HG03175 (cell line): Measurements from ENCODE around the gene METTL26.

Source experiments
- ATAC-seq: cut with Tn5 transposase; IDR thresholded peaks from one replicate; pipeline ENCODE4 v1.9.1; 2021; ENCODE audit warnings: mild to moderate bottlenecking, moderate library complexity; ENCODE audit not compliant: unreplicated experiment

The METTL26 gene

DNA sequence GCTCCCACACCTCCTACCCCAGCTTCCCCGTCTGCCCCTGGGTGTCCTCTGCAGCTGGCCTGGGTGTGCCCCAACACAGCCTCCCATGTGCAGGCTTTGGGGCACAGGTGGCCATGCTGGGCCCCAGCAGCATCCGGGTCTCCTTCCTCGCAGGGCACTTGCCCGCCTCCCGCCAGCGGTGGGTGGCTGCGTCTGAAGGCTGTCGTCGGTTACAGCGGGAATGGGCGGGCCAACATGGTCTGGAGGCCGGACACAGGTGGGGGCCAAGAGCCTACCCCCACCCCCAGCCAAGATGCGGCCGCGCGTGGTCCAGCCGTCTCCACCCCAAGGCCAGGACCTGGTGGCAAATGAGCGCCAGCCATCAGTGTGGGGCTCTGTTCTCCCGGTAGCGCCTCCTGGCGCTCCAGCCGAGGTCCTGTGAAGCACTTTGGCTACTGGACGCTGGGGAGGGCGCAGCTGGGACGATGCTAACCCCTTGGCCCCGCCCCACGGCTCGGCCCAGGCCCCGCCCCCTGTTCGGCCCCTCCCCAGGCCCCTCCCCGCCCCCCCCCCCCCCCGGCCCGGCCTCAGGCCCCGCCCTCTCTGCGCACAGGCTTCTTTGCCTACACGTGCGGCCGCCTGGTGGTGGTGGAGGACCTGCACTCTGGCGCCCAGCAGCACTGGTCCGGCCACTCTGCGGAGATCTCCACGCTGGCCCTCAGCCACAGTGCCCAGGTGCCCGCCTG, 24.5 kb upstream of the METTL26 start:
- peak; percentile 48 for ATAC-seq

DNA sequence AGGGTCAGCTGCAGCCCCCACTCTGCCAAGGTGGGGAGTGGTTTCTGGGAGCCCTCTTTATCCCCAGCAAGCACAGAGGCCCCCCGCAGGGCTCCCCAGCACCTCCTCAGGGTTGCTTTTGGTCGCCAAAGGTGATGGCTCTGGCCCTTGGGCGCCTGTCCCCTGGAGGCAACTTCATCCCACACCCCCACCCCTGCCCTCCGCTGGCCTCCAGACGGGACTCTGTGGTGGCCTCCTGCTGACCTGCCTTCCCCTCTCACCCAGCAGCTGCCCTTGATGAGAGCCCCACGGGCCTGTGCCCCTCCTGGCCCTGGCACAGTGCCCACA, 24.0 kb upstream of the METTL26 start:
- no peak for ATAC-seq

DNA sequence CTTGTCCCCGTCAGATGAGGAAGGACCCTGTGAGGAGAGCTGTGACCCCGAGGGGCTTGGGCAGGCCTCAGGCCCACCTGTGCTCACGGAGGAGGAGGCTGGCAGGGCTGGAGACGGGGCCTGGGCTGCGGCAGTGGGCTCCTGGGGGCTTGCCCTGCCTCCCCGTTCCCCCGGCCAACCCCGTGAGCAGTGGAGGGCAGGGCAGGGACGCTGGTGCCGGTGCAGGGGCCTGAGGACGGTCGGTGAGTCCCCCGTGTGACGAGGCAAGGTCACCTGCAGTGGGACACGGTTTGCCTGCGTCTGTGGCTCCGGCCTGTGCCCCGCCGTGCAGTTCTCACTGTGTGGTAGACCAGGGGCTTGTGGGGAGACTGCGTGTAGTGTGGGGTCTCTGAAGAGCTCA, 23.5 kb upstream of the METTL26 start:
- ATAC-seq = no peak

DNA sequence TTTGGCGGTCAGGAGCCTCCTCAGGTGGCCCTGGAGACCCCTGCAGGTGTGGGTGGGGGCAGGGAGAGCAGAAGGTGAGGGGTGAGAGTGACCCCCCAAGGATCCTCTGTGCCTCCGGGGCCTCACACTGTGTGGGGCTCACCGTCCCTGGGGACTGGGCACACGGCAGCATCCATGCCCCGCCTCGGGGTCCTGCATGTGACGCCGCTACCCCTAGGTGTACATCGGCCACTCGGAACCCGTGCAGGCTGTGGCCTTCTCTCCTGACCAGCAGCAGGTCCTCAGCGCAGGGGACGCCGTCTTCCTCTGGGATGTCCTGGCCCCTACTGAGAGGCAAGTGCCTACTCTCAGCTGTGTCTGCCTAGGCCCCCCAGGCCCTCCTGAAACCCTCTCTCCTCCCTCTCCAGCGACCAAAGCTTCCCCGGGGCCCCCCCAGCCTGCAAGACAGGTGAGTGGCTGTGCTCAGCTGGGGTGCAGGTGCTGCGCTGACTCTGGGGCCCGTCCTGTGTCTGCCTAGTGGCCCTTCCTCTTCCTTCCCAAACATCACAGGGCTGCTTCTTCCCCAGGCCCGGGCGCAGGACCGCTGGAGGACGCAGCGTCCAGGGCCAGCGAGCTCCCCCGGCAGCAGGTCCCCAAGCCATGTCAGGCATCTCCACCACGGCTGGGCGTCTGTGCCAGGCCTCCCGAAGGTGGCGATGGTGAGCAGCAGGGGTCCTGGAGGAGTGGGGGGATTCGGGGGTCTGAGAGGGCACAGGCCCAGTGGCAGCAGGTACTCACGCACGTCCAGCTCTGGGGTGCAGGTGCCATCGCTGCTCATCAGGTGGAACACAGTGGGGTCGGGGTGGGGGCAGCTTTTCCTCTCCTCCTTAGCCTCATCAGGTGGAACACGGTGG, 22.8 kb upstream of the METTL26 start:
- no peak for ATAC-seq

DNA sequence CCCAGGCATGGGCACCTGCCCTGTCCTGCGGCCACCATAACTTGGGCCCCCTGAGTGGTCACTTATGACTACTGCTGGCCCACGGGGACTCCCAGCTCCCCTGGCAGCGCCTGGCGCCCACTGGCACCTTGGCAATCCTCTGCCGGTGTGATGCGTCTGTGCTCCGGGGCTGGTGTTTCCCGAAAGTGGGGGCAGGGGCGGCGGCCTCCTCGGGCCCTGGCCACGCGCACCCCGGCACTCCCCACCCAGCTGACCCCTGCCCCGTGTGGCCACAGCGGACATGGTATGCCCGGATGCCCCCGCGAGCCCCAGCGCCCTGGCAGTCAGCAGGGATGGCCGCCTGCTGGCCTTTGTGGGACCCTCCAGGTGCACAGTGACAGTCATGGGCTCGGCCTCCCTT, 21.4 kb upstream of the METTL26 start:
- ATAC-seq = no peak

DNA sequence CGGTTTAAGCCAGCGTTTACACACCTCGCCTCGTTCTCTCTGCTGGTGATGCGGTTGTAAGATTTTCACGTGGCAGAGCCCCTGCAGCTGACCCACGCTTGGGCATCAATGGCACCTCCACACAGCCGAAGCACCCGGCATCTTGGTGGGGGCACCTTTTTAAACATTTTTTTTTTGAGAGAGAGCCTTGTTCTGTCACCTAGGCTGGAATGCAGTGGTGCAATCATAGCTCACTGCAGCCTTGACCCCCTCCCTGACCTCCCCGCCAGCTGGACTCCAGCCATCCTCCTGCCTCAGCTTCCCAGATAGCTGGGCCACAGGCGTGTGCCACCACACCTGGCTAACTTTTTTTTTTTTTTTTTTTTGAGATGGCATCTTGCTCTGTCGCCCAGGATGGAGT, 17.9 kb upstream of the METTL26 start:
- no peak for ATAC-seq

DNA sequence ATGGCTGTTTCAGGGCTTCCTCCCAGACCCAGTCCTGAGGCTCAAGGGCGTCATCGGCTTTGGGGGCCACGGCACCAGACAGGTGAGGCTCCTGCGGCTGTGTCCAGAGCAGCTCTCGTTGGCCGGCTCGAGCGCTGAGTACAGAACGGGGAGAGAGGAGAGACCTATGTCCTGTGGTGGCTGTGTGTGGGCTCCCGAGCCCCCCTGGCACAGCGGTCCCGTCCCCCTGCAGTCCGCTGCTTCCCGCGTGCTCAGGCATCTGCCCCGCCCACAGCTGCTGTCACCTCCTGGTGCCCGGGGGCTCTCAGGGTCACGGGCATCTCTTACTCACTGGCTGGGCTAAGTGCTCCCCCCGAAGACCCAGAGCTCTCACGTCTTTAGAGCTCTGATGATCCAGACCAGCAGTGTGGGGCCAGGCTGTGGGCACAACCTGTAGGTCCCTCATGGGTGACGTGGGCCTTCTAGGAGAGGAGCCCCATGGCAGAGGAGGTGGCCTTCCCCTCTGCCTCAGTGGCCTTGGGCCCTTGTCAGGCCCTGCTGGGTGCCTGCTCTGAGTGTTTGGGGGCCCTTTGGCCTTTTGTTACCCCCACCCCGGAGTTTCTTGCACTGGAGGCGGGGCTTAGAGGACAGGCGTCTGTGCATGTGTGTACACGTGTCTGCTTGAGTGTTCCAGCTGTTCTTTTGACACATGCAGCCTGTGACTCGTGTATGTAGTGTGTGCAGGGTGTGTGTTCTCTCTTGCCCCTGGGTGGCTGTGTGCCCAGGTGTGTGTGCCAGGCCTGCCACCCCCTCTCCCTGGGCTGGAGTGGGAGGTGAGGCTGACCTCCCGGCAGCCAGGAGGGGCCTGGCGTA, 16.6 kb upstream of the METTL26 start:
- no peak for ATAC-seq

DNA sequence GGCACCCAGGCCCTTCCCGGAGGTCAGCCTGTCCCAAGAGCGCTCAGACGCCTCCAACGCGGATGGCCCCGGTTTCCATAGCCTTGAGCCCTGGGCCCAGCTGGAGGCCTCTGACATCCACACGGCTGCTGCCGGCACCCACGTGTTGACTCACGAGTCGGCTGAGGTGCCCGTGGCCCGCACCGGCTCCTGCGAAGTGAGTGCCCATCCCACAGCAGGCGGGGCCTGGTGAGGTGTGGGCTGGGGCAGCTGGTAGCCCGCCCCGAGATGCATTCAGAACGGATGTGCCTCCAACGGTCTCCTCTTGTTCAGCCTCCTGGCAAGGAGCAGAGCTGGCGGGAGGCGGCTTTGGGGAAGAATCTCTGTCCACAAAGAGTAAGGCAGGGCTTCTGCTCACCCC, 15.7 kb upstream of the METTL26 start:
- no peak for ATAC-seq

DNA sequence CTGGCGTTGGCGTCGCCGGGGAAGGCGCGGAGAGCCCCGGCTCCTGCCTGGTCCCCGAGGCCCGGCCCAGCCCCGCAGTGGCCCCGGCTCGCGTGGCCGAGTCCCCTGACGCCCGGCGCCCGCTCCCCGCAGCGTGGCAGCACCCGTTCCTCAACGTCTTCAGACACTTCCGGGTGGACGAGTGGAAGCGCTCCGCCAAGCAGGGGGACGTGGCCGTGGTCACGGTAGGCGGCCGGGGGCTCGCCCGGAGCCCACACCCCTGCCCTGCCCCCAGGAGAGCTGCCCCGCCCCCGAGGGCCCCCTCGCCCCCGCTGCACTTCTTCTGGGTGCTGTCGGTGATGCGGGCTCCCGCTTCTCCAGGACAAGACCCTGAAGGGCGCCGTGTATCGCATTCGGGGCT, 13.5 kb upstream of the METTL26 start:
- peak; percentile 26 for ATAC-seq

DNA sequence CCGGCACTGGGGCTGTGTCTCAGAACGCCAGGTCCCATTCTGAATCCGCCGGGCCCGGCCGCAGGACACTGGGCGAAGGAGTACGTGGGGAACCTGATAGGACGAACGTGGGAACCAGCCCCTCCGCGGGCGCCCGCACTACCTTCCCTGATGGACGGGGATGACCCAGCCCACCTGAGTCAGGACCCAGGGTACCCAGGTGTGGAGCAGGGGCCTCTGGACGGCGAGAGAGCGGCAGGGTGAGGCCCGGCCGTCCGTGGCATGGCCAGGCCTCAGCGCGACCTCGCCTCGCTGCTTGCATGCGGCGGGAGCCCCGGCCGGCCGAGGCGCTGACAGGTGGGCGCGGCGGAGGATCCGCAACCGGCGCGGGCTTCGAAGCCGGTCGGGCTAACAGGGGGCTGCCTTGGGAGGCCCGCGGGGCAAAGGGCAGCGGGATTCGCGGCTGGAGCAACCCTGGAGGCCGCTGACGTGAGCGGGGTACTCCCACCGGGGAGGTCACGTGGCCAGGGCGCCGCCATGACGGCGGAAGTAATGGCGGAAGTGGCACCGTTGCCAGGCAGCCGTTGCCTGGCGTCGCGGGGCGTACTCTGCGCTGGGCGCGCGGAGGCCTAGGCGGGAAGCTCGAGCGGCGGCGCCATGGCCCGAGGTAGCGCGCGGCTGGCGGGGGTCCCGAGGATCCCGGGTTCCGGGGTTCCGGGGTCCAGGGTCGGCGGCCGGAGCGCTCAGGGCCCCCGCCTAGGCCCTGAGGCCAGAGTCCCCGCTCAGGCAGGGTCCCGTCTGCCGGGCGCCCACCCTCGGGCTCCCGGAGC, 12.9 kb upstream of the METTL26 start, which contains the start of gene WDR90:
WDR90 (plus strand) TSS at position 585 of the 809 bp plus-strand sequence; CDS start at position 637, 52 bp downstream.
- ATAC-seq = peak; percentile 88

DNA sequence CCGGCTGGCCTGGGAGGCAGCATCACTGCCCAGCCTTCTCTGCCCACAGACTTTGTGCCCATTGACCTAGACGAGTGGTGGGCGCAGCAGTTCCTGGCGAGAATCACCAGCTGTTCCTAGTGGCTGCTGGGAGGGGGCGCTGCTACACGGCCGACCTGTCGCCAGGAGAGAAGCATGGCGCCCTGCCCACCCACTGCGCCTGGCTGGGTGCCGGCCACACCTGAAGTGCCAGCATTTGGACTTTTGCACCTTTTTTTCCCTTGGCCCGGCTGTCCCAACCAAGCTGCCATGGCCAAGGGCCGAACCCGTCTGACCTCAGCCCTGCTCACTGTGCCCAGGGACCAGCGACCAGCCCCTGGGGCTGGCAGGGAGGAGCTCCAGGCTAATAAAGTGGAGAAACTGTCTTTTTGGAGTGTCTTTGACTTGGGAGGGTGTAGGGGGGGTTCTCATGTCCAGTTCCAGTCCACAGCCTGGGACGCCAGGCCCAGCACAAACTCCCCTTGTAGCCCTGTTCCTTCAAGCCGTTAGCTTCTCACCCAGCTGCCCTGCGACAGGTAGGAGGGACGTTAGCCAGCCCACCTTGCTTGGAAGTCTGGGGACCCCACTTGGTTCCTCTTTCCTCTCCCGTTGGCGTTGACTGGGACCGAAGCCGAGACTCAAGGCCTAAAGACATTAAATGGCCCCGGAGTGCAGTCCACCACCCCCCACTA, 12.1 kb upstream of the METTL26 start:
- ATAC-seq = no peak

DNA sequence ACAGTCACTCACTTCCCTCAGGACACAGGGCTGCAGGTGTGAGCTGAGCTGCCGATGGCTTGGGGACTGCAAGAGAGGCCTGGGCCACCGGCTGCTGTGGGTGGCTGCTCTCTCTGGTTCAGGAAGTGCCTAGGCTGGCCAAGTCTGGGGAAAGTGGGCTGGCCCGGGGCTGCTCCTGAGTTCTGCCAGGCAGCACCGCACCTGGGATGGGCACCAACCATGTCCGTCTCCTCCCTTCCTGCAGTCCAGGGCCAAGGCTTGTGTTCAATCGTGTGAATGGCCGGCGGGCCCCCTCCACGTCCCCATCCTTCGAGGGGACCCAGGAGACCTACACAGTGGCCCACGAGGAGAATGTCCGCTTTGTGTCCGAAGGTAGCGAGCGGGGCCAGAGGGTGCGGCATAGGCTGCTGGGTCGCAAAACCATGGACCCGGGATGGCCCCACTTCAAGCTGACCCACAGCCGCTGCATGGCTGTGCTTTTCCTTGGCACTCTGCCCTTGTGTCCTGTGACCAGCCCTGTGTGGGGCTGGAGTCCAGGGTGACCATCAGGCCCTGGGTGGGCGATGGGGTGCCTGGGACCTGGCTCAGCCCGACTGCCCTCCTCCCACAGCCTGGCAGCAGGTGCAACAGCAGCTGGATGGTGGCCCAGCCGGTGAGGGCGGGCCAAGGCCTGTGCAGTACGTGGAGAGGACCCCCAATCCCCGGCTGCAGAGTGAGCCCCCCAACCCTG, 11.2 kb upstream of the METTL26 start:
- ATAC-seq = no peak

DNA sequence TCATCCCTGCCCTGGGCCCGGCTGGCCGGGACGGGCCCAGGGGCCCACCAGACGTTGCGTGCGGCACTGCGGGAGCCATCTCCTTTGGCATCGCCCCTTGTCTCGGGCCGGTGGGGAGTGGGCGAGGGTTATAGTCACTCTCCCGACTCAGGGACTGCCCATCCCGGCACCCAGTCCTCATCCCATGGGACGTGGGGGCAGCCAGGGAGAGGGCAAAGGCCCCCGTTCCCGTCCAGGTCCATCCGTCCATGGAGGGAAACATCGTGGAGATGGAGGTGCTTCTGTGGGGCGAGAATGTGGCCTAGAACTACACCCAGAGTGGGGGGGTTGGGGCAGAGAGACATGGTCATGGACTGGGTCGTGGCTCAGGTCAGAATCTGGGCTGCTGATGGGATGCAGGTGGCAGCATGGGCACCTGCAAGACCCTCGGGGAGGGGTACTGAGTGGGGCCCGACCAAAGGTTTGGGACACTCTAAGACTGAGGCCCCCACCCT, 10.6 kb upstream of the METTL26 start:
- ATAC-seq = no peak

DNA sequence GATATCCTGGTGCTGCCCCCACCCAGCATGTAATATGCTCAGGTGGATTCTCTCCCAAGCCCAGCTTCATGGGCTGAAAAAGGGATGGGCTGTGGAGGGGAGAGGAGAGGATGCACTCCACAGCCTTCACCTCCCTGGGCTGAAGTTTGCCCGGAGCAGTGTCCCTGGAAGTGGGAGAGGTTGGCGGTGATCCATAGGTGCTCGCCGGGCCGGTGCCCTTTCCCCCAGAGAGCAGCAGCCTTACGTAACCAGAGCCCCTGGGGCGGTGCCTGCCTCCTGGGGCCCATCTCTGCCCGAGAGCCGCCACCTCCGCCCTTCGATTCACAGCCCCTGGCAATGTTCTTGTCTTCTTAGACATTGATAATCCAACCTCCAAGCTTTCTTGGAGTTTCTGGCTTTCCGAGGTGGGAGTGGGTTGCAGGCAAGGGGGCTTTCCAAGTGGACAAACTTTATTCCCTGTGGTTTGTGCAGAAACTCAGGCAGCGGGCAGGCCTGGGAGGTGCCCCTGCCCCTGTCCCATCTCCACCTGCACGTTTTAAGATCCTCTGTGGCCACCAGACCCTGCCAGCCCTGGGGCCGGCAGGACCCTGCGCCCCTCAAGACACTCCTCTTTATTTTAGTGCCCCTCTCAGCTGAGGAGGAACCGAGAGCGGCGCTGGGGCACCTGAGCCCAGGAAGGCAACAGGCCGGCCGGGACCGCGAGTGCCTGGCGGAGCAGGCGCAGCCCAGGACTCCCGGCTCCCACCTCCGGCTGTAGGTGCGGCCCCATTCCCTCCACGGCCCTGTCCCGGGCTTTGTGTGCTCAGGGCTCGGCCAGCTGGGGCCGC, 10.0 kb upstream of the METTL26 start:
- no peak for ATAC-seq

DNA sequence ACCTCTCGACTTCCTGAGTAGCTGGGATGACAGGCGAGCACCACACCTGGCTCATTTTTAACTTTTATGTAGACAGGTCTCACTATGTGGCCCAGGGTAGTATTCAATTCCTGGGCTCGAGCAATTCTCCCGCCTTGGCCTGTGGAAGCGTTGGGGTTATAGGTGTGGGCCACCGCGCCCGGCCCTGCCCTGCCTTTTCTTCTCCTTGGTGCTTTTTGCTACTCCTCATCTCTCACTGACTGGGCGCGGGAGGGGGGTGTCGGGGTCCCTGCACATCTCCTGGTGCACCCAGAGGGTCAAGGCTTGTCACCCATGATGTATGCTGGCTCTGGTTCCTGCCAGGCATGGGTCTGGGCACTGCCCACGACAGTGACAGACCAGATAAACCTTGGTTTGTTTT, 8.5 kb upstream of the METTL26 start:
- ATAC-seq = no peak

DNA sequence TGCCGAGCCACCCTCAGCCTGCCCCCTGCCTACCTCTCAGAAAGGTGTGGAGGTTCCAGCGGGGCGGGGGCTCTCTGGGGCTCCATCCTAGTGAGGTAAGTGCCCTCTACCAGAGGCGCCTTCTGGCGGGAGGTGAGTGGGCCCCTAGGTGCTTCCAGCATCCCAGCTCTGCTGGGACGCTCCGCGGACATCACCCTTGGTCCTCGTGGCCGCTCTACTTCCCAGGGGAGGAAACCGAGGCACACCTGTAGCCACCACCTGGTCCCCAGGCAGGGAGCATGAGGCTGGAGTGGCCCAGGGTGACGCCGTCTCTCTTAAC, 6.9 kb upstream of the METTL26 start:
- no peak for ATAC-seq

DNA sequence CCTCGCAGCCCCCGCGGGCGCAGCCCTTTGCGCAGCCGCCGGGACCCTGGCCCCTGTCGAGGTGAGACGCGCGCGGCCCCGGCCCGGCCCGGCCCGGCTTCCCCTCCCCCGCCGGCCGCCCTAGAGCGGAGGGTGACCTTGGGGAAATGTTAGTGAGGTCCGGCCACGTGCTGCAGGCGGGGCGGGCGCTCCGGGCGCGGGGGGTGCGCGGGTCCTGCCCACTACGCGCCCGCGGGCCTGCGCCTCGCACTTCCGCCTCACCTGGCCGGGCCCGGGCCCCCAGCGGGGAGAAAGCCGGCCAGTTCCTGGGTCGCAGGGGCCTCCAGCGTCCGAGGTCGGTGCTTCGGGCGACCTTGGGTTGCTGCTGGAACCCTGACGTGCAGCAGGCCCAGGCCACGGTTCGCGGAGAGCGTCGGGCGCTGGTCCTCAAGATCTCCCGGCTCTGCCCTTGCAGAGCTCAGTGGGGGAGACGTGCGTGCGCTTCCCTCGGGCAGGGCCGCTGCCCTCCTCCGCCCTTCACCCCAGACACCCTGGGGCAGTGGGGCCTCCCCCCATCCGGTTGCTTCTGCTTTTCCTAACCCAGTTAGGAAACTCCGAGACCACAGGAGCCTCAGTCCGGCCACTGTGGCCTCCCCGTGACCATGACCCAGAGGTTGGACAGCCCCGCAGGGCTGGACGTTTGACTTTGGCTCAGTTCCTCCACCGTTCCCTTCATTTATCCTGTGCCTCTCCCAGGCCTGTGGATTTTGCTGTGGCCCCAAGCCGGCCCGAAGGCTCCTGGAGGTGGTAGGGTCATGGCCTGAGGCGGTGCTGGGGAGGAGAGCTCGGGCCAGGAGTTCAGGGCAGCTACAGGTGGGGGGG, 6.3 kb upstream of the METTL26 start:
- peak; percentile 49 for ATAC-seq
